Neuronal stem cell (in vitro differentiated cells): ENCODE results near the gene GPN1.

Source experiments
- DNase-seq: peaks from one replicate; pipeline ENCODE4 v3.0.0-alpha.2; 2013; ENCODE audit warnings: low spot score
- H2AFZ ChIP-seq: one replicate; pipeline ENCODE4 v1.6.1; 2013; ENCODE audit warnings: mild to moderate bottlenecking, low read length, inconsistent platforms
- H2AK5ac ChIP-seq: 2 replicates; pipeline ENCODE4 v1.6.1; 2013; ENCODE audit warnings: low read depth, mild to moderate bottlenecking, inconsistent platforms, low read length, moderate library complexity, mixed read lengths
- H2BK120ac ChIP-seq: 2 replicates; pipeline ENCODE4 v1.6.1; 2013; ENCODE audit warnings: low read depth, mild to moderate bottlenecking, inconsistent platforms, low read length, moderate library complexity, mixed read lengths
- H2BK12ac ChIP-seq: one replicate; pipeline ENCODE4 v1.6.1; 2013; ENCODE audit warnings: low read length, inconsistent platforms
- H2BK15ac ChIP-seq: 2 replicates; pipeline ENCODE4 v1.6.1; 2013; ENCODE audit warnings: mild to moderate bottlenecking, low read length, inconsistent platforms, mixed read lengths
- H2BK5ac ChIP-seq: one replicate; pipeline ENCODE4 v1.6.1; 2013; ENCODE audit warnings: inconsistent platforms, mild to moderate bottlenecking, low read length, moderate library complexity
- H3K14ac ChIP-seq: one replicate; pipeline ENCODE4 v1.6.1; 2013; ENCODE audit warnings: low read length, inconsistent platforms
- H3K18ac ChIP-seq: 2 replicates; pipeline ENCODE4 v1.6.1; 2013; ENCODE audit warnings: low read length, inconsistent platforms
- H3K23ac ChIP-seq: 2 replicates; pipeline ENCODE4 v1.6.1; 2013; ENCODE audit warnings: low read depth, mild to moderate bottlenecking, mixed read lengths, low read length, inconsistent platforms; ENCODE audit not compliant: poor library complexity
- H3K27ac ChIP-seq: replicated peaks from 3 replicates; pipeline ENCODE4 v1.5.1; 2013; ENCODE audit warnings: low read length, inconsistent platforms
- H3K27me3 ChIP-seq, 3 experiments: 2 replicates each; pipeline ENCODE4 v1.6.1; 2013; ENCODE audit warnings: low read length in 3 of 3, mild to moderate bottlenecking in 2 of 3, inconsistent platforms in 1 of 3, low read depth in 1 of 3, mixed read lengths in 1 of 3, moderate library complexity in 1 of 3; ENCODE audit not compliant: control insufficient read depth in 3 of 3, insufficient read depth in 3 of 3
- H3K36me3 ChIP-seq, 2 donors: replicated peaks in 1 of 2; 2 replicates each; pipeline ENCODE4 v1.6.1; 2013; ENCODE audit warnings: low read length in 2 of 2; ENCODE audit not compliant: control insufficient read depth in 2 of 2, insufficient read depth in 2 of 2
- H3K4ac ChIP-seq: 2 replicates; pipeline ENCODE4 v1.6.1; 2013; ENCODE audit warnings: inconsistent platforms, mild to moderate bottlenecking, low read length, moderate library complexity
- H3K4me1 ChIP-seq, 2 donors: 1 replicate in 1 of 2; 2 replicates in 1 of 2; pipeline ENCODE4 v1.6.1; 2013; ENCODE audit warnings: low read length in 2 of 2, low read depth in 1 of 2; ENCODE audit not compliant: control insufficient read depth in 2 of 2, insufficient read depth in 1 of 2
- H3K4me2 ChIP-seq: one replicate; pipeline ENCODE4 v1.6.1; 2013; ENCODE audit warnings: mild to moderate bottlenecking, low read length, inconsistent platforms; ENCODE audit not compliant: insufficient read depth, poor library complexity, severe bottlenecking
- H3K4me3 ChIP-seq, 2 donors: 2 replicates each; pipeline ENCODE4 v1.5.1; 2013; ENCODE audit warnings: low read length in 2 of 2, mild to moderate bottlenecking in 2 of 2, inconsistent platforms in 1 of 2, moderate library complexity in 1 of 2
- H3K79me1 ChIP-seq: one replicate; pipeline ENCODE4 v1.6.1; 2013; ENCODE audit warnings: low read depth, mild to moderate bottlenecking, inconsistent platforms, low read length, moderate library complexity
- H3K9ac ChIP-seq: one replicate; pipeline ENCODE4 v1.6.1; 2013; ENCODE audit warnings: mild to moderate bottlenecking, low read depth, low read length, inconsistent platforms; ENCODE audit not compliant: poor library complexity
- H3K9me3 ChIP-seq, 2 donors: replicated peaks in 1 of 2; 2 replicates each; pipeline versions ENCODE3 to v1.6.1; 2013; ENCODE audit warnings: low read length in 2 of 2, mild to moderate bottlenecking in 2 of 2, inconsistent platforms in 1 of 2, low read depth in 1 of 2, mixed read lengths in 1 of 2, moderate library complexity in 1 of 2; ENCODE audit not compliant: control insufficient read depth in 2 of 2, insufficient read depth in 1 of 2
- H4K8ac ChIP-seq: one replicate; pipeline ENCODE4 v1.6.1; 2013; ENCODE audit warnings: low read depth, mild to moderate bottlenecking, inconsistent platforms, low read length, moderate library complexity
- H4K91ac ChIP-seq: one replicate; pipeline ENCODE4 v1.6.1; 2013; ENCODE audit warnings: low read length, low read depth, mild to moderate bottlenecking, inconsistent platforms; ENCODE audit not compliant: poor library complexity
- WGBS, 2 donors: extraction: QIAGEN DNeasy Blood & Tissue Kit; methylation state at CpG; one replicate each; pipeline ENCODE4 v1.1.7; 2013; ENCODE audit warnings: missing lambda C conversion rate in 2 of 2, mixed read lengths in 1 of 2; ENCODE audit not compliant: insufficient read length in 2 of 2, insufficient replicate concordance in 1 of 2; ENCODE audit errors: extremely low coverage in 2 of 2; 5-methylcytosine and 5-hydroxymethylcytosine counted together

Gene GPN1

DNA sequence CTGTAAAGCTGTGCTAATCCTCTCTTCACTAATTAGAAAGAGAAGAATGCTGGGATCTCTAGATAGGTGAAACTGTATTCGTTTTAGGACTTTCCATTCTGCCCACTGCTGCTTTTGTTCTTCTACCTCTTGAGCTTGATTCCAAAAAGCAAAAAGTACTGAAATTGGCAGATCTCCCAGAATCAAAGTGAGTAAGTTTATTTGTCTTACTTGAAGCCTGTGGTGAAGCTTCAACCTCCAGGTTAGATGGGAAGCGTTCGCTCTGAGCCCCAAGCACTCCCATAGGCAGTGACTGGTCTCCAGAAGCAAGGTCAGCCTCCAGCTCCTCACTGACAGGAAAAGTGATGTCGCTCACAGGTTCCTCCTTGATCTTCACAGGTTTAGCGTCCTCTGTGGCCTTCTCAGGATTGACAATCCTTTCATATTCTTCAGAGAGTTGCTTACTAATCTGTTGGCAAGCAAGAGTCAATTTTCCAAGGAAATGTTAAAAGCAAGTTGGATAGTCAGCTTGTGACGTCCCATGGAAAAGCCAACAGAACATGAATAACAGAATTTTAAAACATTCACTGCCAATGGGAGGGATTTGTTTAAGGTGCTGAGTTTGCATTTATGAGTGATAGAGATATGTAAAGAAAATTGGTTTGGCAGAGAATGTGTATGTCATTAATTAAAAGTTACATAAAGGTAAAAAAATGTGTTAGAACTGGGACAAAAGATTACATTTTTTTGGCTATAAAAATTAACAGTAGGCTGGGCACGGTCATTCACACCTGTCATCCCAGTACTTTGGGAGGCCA is 26.5 kb downstream of the GPN1 start:
- Histone ChIP-seq H3K18ac (no peak overlapping the region), H3K36me3 (peaks cover 27 to 100% of the 10 kb centered on the region in 2 donors), H3K4me2 (no peak overlapping the region), H2BK15ac (no peak overlapping the region), H3K9me3 (no peaks in the 10 kb centered on the region), H3K27ac (no peak overlapping the region), H3K4me1 (no peaks in the 10 kb centered on the region), H3K4me3 (no peak overlapping the region), H3K79me1 (no peaks in the 10 kb centered on the region), H2BK120ac (no peak overlapping the region), H4K91ac (no peak overlapping the region), H3K9ac (no peak overlapping the region), H2BK5ac (no peak overlapping the region), H3K23ac (no peak overlapping the region), H3K27me3 (no peaks in the 10 kb centered on the region), H3K4ac (no peak overlapping the region), H2AFZ (no peak overlapping the region), H4K8ac (no peak overlapping the region), H3K14ac (no peak overlapping the region), H2AK5ac (no peak overlapping the region), H2BK12ac (no peak overlapping the region)
- no CpG with 5 or more reads among the region's 7 CpGs for WGBS, 2 donors
- DNase-seq, result no peak

- H3K9ac ChIP-seq, result no peak overlapping the region
- no peaks in the 10 kb centered on the region for H3K9me3 ChIP-seq
- DNase-seq, result no peak
- H3K4me3 ChIP-seq, result no peak overlapping the region
- peaks cover 4% of the 10 kb centered on the region for H3K79me1 ChIP-seq
- H3K18ac ChIP-seq, result no peak overlapping the region
- no peak overlapping the region for H3K27ac ChIP-seq
- H2BK15ac ChIP-seq, result no peak overlapping the region
- no peak overlapping the region for H2BK12ac ChIP-seq
- no peak overlapping the region for H2BK5ac ChIP-seq
- peaks cover 5 to 12% of the 10 kb centered on the region in 2 donors for H3K4me1 ChIP-seq
- no peak overlapping the region for H4K8ac ChIP-seq
- no peak overlapping the region for H2BK120ac ChIP-seq
- no peak overlapping the region for H2AK5ac ChIP-seq
- H3K36me3 ChIP-seq, result peaks cover 12 to 67% of the 10 kb centered on the region in 2 donors
- no peak overlapping the region for H3K14ac ChIP-seq
- WGBS, 2 donors, result no CpG with 5 or more reads among the region's 1 CpG
- H2AFZ ChIP-seq, result no peak overlapping the region
- no peaks in the 10 kb centered on the region for H3K27me3 ChIP-seq
- H4K91ac ChIP-seq, result no peak overlapping the region
- H3K4me2 ChIP-seq, result no peak overlapping the region
- H3K23ac ChIP-seq, result no peak overlapping the region
- no peak overlapping the region for H3K4ac ChIP-seq
Measured at GRCh38 chr2:27661371-27661770, 32.5 kb downstream of the GPN1 start.

DNA sequence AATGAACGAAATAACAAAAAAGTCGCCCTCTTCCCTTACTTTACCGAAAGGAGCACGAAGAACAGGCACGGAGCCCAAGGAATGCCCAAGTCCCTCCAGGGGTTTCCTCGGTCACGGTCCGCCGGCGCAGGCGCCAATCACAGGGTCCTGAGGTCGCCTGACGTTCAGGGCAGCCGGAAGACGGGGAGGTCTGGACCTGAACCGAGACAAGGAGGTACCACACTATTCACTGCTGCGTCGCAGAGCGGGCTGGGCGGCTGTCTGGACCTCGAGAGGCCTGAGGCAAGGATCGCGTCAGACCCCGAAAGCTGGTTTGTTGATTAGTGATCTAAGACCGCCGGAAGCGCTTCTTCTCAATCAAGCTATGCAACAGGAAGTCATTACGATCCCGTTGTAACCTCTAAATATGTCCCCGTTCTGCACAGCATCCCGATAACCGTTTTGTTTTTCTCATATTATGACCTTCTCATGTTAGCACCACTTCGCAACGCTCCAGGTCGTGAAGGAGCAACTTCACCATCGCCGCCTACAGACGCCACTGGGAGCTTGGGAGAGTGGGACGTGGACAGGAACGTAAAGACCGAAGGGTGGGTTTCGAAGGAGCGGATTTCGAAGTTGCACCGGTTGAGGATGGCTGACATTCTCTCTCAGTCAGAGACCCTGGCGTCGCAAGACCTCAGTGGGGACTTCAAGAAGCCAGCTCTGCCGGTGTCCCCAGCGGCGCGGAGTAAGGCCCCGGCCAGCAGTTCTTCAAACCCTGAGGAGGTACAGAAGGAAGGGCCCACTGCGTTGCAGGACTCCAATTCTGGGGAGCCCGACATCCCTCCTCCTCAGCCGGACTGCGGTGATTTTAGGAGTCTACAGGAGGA is 34.7 kb downstream of the GPN1 start, which contains the start of the genes SLC4A1AP and SUPT7L:
TSS of gene SLC4A1AP (plus strand) at position 605 of the 869 bp plus-strand sequence. CDS start at position 631, 26 bp downstream.
TSS of gene SUPT7L (minus strand) at position 330 of the 869 bp plus-strand sequence. CDS start 1,422 bp downstream, outside the sequence.
- Histone ChIP-seq H3K14ac (peak within 1 kb of the TSS; percentile 57), H2AK5ac (peak within 1 kb of the TSS; percentile 72), H3K4me2 (peak within 1 kb of the TSS; percentile 99), H3K18ac (peak within 1 kb of the TSS; percentile 89), H3K27ac (peak within 1 kb of the TSS; percentile 71), H3K9me3 (no peaks in the 10 kb centered on the region), H2BK15ac (no peak within 1 kb of the TSS), H2BK5ac (peak within 1 kb of the TSS; percentile 0), H3K36me3 (peaks cover 9 to 64% of the 10 kb centered on the region in 2 donors), H3K23ac (peak within 1 kb of the TSS; percentile 17), H2AFZ (peak within 1 kb of the TSS; percentile 82), H3K4me1 (peaks cover 5 to 12% of the 10 kb centered on the region in 2 donors), H3K9ac (peak within 1 kb of the TSS; percentile 87), H3K4ac (no peak within 1 kb of the TSS), H2BK120ac (peak within 1 kb of the TSS; percentile 85), H3K27me3 (no peaks in the 10 kb centered on the region), H4K91ac (no peak within 1 kb of the TSS), H3K79me1 (peaks cover 4% of the 10 kb centered on the region), H4K8ac (peak within 1 kb of the TSS; percentile 94), H2BK12ac (no peak within 1 kb of the TSS), H3K4me3 (peak within 1 kb of the TSS; percentile 82 to 88)
- WGBS, 2 donors, result no CpG with 5 or more reads among the region's 56 CpGs
- DNase-seq, result peak; percentile 92
